Immature natural killer cell (primary cell): ENCODE data around the gene UBE2D1. TPM values are rescaled to one million over a fixed set of nuclear protein-coding genes. Genes with fewer than 3 reads are reported as not detected.
"Not testable (repeated sequence)": the region's sequence is repeated elsewhere in the genome, so short reads cannot be mapped to it uniquely, and the experiment has no call there.

ENCODE experiments used
- DNase-seq, 3 donors: peaks; one replicate each; pipeline ENCODE4 v3.0.0; 2022; ENCODE audit warnings: mixed read lengths in 1 of 3
- H3K27ac Mint-ChIP-seq, 6 donors: one replicate each; pipeline ENCODE4 v1.8.0; 2020; ENCODE audit warnings: mixed read lengths in 6 of 6, mild to moderate bottlenecking in 5 of 6, inconsistent platforms in 4 of 6, moderate library complexity in 3 of 6
- H3K27me3 Mint-ChIP-seq, 3 donors: one replicate each; pipeline ENCODE4 v1.8.0; 2020 to 2021; ENCODE audit warnings: low read depth in 3 of 3, mild to moderate bottlenecking in 3 of 3, mixed read lengths in 3 of 3, moderate library complexity in 3 of 3, inconsistent platforms in 1 of 3
- H3K36me3 Mint-ChIP-seq, 3 donors: one replicate each; pipeline ENCODE4 v1.8.0; 2020; ENCODE audit warnings: mixed read lengths in 3 of 3, inconsistent platforms in 2 of 3, mild to moderate bottlenecking in 2 of 3
- H3K4me1 Mint-ChIP-seq, 2 donors: one replicate each; pipeline ENCODE4 v1.8.0; 2020; ENCODE audit warnings: inconsistent platforms in 2 of 2, mild to moderate bottlenecking in 2 of 2, mixed read lengths in 2 of 2, moderate library complexity in 1 of 2
- H3K4me3 Mint-ChIP-seq, 5 donors: one replicate each; pipeline ENCODE4 v1.8.0; 2020; ENCODE audit warnings: mild to moderate bottlenecking in 5 of 5, mixed read lengths in 5 of 5, inconsistent platforms in 3 of 5, moderate library complexity in 3 of 5
- H3K9me3 Mint-ChIP-seq, 6 donors: one replicate each; pipeline ENCODE4 v1.8.0; 2020; ENCODE audit warnings: mild to moderate bottlenecking in 6 of 6, mixed read lengths in 6 of 6, inconsistent platforms in 4 of 6, moderate library complexity in 3 of 6
- polyA plus RNA-seq, 3 donors: library from polyadenylated mRNA; unstranded; fragments of 300-500 nt; fragmentation: Illumina TruSeq; gene quantifications; one replicate each; pipeline ENCODE4 v1.2.3, GENCODE V29; 2021

Gene UBE2D1
- polyA plus RNA-seq, 3 donors from 2014 or later, result 11.7 to 23.1 (median 18.4) TPM

DNA sequence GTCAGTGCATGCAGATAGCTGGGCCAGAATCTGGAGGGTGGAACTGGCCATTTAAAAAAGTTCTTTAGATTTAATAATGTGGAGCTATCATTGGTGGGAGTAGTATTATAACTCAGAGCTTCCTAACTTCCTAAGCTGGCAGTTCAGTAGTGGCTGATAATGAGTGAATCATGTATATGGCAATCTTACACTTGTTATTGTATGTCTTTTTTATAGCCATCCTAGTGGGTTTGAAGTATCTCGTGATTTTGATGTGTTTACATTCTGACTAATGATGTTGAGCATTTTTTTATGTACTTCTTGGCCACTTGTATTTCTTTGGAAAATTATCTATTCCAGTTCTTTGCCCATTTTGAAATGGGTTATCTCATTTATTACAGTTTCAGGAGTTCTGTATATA lies 65.8 kb downstream of the UBE2D1 start:
- no peaks in the 10 kb centered on the region for H3K9me3 Mint-ChIP-seq
- no peak for DNase-seq
- H3K27ac Mint-ChIP-seq, result no peak overlapping the region
- peaks cover 8 to 33% (median 24%) of the 10 kb centered on the region in 3 donors for H3K36me3 Mint-ChIP-seq
- peaks cover 0 to 2% (median 0%) of the 10 kb centered on the region in 3 donors for H3K27me3 Mint-ChIP-seq
- no peaks in the 10 kb centered on the region for H3K4me1 Mint-ChIP-seq
- H3K4me3 Mint-ChIP-seq, result no peak overlapping the region

DNA sequence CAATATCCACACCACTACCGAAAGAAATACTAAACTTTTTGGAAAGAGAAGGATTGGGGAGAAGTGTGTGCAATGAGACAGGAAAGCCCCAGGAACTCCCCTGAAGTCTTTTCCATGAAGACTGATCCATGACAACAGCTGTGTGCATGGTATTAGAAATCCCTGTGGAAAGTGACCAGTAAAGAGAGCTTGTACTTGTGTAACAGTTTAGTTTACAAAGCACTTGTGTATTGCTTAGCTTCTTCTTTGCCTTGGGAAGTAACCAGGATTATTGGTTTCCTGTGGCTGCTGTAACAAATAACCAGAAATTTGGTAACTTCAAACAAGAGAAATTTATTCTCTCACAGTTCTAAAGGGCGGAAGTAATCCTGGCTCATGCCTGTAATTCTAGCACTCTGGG lies 69.2 kb downstream of the UBE2D1 start:
- Mint-ChIP-seq H3K27ac (no peak overlapping the region), H3K27me3 (no peaks in the 10 kb centered on the region), H3K4me3 (no peak overlapping the region)

DNA sequence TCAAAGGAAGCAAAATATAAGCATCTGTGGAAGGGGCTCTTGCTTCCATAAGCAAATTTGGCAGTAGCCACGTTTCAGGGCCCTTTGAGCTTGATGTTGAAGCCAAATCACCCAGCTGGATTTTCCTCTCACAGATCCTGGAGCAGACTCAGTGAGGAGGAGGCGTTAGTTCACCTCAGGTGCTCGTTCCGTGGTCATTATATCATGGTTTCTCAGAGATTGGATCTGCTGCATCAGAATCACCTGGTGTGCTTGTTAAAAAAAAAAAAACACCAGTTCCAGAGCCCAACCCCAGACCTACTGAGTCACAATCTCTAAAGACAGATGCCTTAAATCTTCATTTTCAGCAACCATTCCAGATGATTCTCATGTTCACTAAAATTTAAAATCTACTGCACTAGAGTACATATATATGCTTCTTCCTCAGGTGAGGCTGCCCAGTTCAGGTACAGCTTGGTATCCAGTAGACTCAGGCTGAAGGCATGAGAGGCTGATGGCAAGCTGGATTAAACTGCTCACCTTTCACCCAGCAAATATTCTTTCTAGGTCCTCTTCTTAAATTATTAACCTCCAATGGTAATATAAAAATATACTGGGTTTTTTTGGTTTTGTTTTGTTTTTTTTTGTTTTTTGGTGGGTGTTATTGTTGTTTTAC lies 75.3 kb downstream of the UBE2D1 start:
- Mint-ChIP-seq H3K9me3 (peaks cover 0 to 2% (median 0%) of the 10 kb centered on the region in 6 donors), H3K4me3 (no peak overlapping the region), H3K4me1 (no peaks in the 10 kb centered on the region), H3K27ac (no peak overlapping the region), H3K27me3 (peaks cover 0 to 2% (median 0%) of the 10 kb centered on the region in 3 donors), H3K36me3 (no peaks in the 10 kb centered on the region)
- DNase-seq, result no peak

More for the DNA sequence above, 69.2 kb downstream of the UBE2D1 start:
- Mint-ChIP-seq H3K4me1 (no peaks in the 10 kb centered on the region), H3K9me3 (no peaks in the 10 kb centered on the region), H3K36me3 (peaks cover 4 to 19% (median 12%) of the 10 kb centered on the region in 3 donors)
- DNase-seq, result no peak

DNA sequence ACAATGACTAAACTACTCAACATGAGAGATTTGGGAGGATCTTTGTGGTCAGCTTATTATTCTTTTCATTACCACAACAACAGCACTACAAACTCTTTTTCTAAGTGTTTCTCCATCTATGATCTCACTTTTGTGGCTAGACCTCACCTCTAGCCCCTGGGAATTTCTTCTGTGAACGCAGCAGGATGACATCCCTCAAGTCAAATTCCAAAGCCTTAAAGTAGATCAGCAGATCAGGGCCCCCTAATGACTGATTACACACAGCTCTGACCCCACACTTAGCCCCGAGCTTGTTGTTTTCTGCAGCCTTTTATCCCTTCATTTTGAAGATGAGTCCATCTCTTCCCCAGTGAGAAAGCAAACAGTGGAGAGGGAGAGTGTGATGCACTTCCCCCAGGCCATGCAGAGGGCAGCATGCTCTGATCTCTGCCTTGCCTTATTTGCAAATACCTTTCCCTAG lies 77.7 kb downstream of the UBE2D1 start:
- H3K36me3 Mint-ChIP-seq, result no peaks in the 10 kb centered on the region
- H3K27ac Mint-ChIP-seq, result no peak overlapping the region
- no peak overlapping the region for H3K4me3 Mint-ChIP-seq
- DNase-seq, result no peak
- peaks cover 0 to 2% (median 0%) of the 10 kb centered on the region in 6 donors for H3K9me3 Mint-ChIP-seq
- H3K4me1 Mint-ChIP-seq, result no peaks in the 10 kb centered on the region
- peaks cover 0 to 5% (median 2%) of the 10 kb centered on the region in 3 donors for H3K27me3 Mint-ChIP-seq

DNA sequence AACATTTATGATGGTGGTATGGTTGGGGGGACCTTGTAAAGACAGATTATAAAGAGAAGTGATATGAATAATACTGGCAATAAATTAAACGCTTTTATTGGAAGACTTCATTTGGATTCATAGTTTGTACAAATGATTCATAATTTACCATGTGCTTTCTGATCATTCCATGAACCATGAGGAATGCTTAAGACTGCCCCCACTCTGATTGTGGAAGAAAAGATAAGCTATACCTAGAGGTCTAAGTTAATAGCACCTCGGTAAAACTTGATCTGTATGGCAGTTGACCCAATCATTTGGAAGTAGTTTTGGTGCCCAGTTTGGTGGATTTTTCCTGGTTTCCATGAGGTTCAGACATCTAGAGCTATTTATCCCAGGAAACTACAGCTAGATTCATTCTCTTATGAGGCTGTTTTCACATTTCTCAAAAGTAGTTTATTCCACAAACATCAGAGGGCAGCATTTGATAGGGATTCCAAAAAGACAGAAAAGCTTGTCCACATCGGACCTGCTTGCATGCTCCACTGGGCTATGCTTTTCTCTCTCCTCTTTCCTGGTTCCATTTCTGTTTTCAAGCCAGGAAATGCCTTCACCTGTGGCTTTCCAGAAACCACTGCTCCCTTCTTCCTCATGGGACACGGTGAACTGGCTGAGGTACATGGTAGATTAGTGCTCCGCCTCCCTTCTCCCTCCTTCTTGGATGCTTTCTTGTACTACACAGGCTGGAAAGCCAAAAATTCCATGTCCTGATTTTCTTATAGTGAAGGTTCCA lies 79.7 kb downstream of the UBE2D1 start:
- H3K36me3 Mint-ChIP-seq, result no peaks in the 10 kb centered on the region
- no peak overlapping the region for H3K27ac Mint-ChIP-seq
- peaks cover 0 to 9% (median under 1%) of the 10 kb centered on the region in 6 donors for H3K9me3 Mint-ChIP-seq
- peaks cover 1 to 5% (median 2%) of the 10 kb centered on the region in 3 donors for H3K27me3 Mint-ChIP-seq
- H3K4me1 Mint-ChIP-seq, result no peaks in the 10 kb centered on the region
- no peak for DNase-seq
- no peak overlapping the region for H3K4me3 Mint-ChIP-seq

DNA sequence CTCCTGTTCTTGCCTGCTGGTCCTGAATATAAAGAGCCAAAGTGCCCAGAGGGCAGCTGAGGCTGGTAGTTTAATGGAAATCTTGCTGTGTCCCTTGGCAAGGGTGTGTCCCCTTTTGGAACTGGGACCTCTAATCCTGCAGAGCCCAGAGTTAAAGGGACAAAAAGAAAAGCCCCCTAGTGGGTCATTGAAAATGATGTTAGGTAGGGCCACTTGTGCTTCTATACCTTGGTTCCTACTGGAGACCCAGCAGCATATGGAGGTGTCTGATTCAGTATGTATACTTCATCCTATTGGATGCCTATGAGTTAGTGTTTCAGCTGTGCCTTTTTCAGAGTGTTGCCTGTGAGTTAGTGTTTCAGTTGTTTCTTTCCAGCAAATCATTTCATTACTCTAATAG lies 81.0 kb downstream of the UBE2D1 start:
- DNase-seq, result no peak
- H3K4me3 Mint-ChIP-seq, result no peak overlapping the region
- H3K36me3 Mint-ChIP-seq, result no peaks in the 10 kb centered on the region
- H3K27ac Mint-ChIP-seq, result no peak overlapping the region
- H3K27me3 Mint-ChIP-seq, result peaks cover 2 to 5% (median 3%) of the 10 kb centered on the region in 3 donors
- H3K4me1 Mint-ChIP-seq, result no peaks in the 10 kb centered on the region
- H3K9me3 Mint-ChIP-seq, result peaks cover 0 to 12% (median under 1%) of the 10 kb centered on the region in 6 donors

DNA sequence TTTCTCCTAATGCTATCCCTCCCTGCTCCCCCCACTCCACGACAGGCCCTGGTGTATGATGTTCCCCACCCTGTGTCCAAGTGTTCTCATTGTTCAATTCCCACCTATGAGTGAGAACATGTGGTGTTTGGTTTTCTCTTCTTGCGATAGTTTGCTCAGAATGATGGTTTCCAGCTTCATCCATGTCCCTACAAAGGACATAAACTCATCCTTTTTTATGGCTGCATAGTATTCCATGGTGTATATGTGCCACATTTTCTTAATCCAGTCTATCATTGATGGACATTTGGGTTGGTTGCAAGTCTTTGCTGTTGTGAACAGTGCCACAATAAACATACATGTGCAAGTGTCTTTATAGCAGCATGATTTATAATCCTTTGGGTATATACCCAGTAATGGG lies 83.1 kb downstream of the UBE2D1 start:
- H3K4me1 Mint-ChIP-seq, result not testable (repeated sequence)

More for the DNA sequence above, 83.1 kb downstream of the UBE2D1 start:
- DNase-seq, H3K27ac Mint-ChIP-seq, H3K27me3 Mint-ChIP-seq, H3K9me3 Mint-ChIP-seq, H3K36me3 Mint-ChIP-seq, H3K4me3 Mint-ChIP-seq: not testable (repeated sequence)

Other genes starting within 250 kb of the UBE2D1 start
- gene IPMK, start 67.1 kb upstream of the UBE2D1 start, polyA plus RNA-seq, result 1 to 10 TPM in 2 of 3 donors, not detected in 1; 1.3 to 2.6 TPM
- gene CISD1, start 65.8 kb upstream of the UBE2D1 start, polyA plus RNA-seq, result 10 to 100 TPM; 47.1 to 61.5 (median 58.2) TPM
- 10 to 100 TPM; 27.8 to 49.7 (median 44.8) TPM for gene TFAM, start 50.4 kb downstream of the UBE2D1 start, polyA plus RNA-seq
- under 1 TPM in 2 of 3 donors, not detected in 1; 0.08 to 0.11 TPM for gene BICC1, start 177.9 kb downstream of the UBE2D1 start, polyA plus RNA-seq